Measurements from ENCODE around the gene GDF10.

DNA sequence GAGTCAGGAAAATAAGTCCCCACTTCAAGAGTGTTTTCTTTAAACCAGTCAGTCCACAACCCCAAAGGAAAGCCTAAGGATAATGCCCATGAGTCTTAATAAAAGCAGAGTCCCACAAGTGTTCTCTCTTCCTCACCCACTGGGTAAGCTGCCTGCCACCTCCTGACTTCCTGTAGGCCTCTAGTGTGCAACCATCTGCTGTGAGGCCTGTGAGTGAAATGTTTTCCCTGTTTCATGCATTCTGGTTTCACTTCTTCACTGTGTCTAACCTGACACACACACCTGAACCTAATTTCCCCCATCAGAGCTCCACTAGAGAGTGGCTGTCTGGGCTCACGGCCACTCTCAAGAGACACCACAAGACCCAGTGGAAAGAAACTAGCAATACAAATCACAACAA, 38.9 kb upstream of the GDF10 start:
- TF ChIP-seq, protein P1, sequence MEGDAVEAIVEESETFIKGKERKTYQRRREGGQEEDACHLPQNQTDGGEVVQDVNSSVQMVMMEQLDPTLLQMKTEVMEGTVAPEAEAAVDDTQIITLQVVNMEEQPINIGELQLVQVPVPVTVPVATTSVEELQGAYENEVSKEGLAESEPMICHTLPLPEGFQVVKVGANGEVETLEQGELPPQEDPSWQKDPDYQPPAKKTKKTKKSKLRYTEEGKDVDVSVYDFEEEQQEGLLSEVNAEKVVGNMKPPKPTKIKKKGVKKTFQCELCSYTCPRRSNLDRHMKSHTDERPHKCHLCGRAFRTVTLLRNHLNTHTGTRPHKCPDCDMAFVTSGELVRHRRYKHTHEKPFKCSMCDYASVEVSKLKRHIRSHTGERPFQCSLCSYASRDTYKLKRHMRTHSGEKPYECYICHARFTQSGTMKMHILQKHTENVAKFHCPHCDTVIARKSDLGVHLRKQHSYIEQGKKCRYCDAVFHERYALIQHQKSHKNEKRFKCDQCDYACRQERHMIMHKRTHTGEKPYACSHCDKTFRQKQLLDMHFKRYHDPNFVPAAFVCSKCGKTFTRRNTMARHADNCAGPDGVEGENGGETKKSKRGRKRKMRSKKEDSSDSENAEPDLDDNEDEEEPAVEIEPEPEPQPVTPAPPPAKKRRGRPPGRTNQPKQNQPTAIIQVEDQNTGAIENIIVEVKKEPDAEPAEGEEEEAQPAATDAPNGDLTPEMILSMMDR (IDR thresholded peaks at IDR 0.05) = no peak
- TF ChIP-seq POLR2A (IDR thresholded peaks at IDR 0.05) = no peak

All from esophagus squamous epithelium (tissue), 4 donors.